Activated CD4-positive, alpha-beta memory T cell treated with anti-CD3 and anti-CD28 coated beads for 36 hours (primary cell): ENCODE results near the gene GRM7. TPM values are rescaled to one million over a fixed set of nuclear protein-coding genes. Genes with fewer than 3 reads are reported as not detected.

Source experiments
- CTCF ChIA-PET: fragments of 350-600 bp; sonication (Branson Sonifier 250); formaldehyde crosslinking; loops from one replicate; lab custom pipeline; 2021; ENCODE audit warnings: antibody characterized with exemption, inconsistent platforms; lab: Charles Lee
- POLR2A ChIA-PET: fragments of 350-600 bp; sonication (Branson Sonifier 250); formaldehyde crosslinking; loops from one replicate; lab custom pipeline; 2021; ENCODE audit warnings: antibody characterized with exemption; lab: Charles Lee
- DNase-seq: peaks from one replicate; pipeline ENCODE4 v3.0.0-alpha.2; 2020
- H3K27ac Mint-ChIP-seq: one replicate; pipeline ENCODE4 v1.8.0; 2021; ENCODE audit warnings: mixed read lengths
- H3K27me3 Mint-ChIP-seq: one replicate; pipeline ENCODE4 v1.8.0; 2021; ENCODE audit warnings: mixed read lengths
- H3K36me3 Mint-ChIP-seq: one replicate; pipeline ENCODE4 v1.8.0; 2021; ENCODE audit warnings: mixed read lengths
- H3K4me1 Mint-ChIP-seq: one replicate; pipeline ENCODE4 v1.8.0; 2021; ENCODE audit warnings: low read depth, mixed read lengths
- H3K4me3 Mint-ChIP-seq: one replicate; pipeline ENCODE4 v1.8.0; 2021; ENCODE audit warnings: mild to moderate bottlenecking, mixed read lengths
- H3K9me3 Mint-ChIP-seq: one replicate; pipeline ENCODE4 v1.8.0; 2021; ENCODE audit warnings: mixed read lengths
- intact Hi-C: fragments of 100-400 bp; cut with micrococcal nuclease; formaldehyde crosslinking; loops from one replicate; pipeline ENCODE4 v1.15.1; 2023
- total RNA-seq, 2 experiments: library from RNA; stranded (reverse); gene quantifications; one replicate each; pipeline ENCODE4 v1.2.3, GENCODE V29; 2021

Gene GRM7
- total RNA-seq, 2 experiments from 2014 or later = not detected

DNA sequence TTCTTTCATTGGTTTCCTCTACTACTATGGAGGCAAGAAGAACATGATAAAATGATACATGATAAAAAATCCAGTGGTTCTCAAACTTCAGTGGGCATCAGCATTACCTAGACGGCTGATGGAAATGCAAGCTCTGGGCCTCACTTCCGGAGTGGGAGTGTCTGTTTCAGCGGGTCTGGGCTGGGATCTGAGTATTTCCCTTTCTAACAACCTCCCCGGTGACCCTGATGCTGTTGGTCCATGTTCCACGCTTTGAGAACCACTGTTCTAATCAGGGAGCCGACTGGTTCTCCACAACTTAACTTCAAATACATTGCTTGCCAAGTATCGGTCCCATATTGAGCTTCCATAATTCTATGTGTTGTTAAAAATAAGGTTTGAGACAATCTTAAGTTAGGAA, 928.4 kb downstream of the GRM7 start:
- no peaks in the 10 kb centered on the region for H3K27me3 Mint-ChIP-seq
- intact Hi-C loops = no loop called here
- H3K4me1 Mint-ChIP-seq = no peaks in the 10 kb centered on the region
- H3K4me3 Mint-ChIP-seq = no peak overlapping the region
- CTCF ChIA-PET = no interaction called here
- POLR2A ChIA-PET = no interaction called here
- H3K36me3 Mint-ChIP-seq = no peaks in the 10 kb centered on the region
- H3K27ac Mint-ChIP-seq = no peak overlapping the region
- no peaks in the 10 kb centered on the region for H3K9me3 Mint-ChIP-seq
- no peak for DNase-seq

DNA sequence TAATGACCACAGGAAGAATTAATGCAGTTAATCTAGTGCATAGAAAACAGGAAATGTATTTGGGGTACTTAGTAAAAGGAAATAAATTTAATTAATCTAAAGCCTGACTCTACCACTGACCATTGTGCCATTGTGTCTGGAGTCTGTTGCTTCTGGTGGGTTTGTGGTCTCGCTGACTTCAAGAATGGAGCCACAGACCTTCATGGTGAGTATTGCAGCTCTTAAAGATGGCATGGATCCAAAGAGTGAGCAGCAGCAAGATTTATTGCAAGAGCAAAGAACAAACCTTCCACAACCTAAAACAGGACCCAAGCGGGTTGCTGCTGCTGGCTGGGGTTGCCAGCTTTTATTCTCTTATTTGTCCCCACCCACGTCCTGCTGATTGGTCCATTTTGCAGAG, 929.2 kb downstream of the GRM7 start:
- Mint-ChIP-seq H3K4me3 (no peak overlapping the region), H3K36me3 (no peaks in the 10 kb centered on the region), H3K27me3 (no peaks in the 10 kb centered on the region), H3K27ac (no peak overlapping the region), H3K4me1 (no peaks in the 10 kb centered on the region), H3K9me3 (no peaks in the 10 kb centered on the region)
- no peak for DNase-seq
- ChIA-PET CTCF (no interaction called here), POLR2A (no interaction called here)
- intact Hi-C loops = no loop called here
